Activated naive CD4-positive, alpha-beta T cell treated with anti-CD3 and anti-CD28 coated beads, Interleukin-2, amount 10 ng/mL, durations not matched to agents 7 days and 5 days (primary cell): ENCODE data around the gene TRABD.
A peak's percentile ranks its signal among the peaks of the same experiment; 100 is the strongest.

Source experiments
- CTCF ChIA-PET: fragments of 350-600 bp; sonication (Branson Sonifier 250); formaldehyde crosslinking; loops from one replicate; lab custom pipeline; 2021; ENCODE audit warnings: antibody characterized with exemption; lab: Charles Lee
- DNase-seq: peaks from one replicate; pipeline ENCODE4 v3.0.0-alpha.2; 2020
- H3K27ac Mint-ChIP-seq: one replicate; pipeline ENCODE4 v1.8.0; 2021; ENCODE audit warnings: mild to moderate bottlenecking, moderate library complexity, mixed read lengths
- H3K27me3 Mint-ChIP-seq: one replicate; pipeline ENCODE4 v1.8.0; 2021; ENCODE audit warnings: mild to moderate bottlenecking, mixed read lengths
- H3K36me3 Mint-ChIP-seq: one replicate; pipeline ENCODE4 v1.8.0; 2021; ENCODE audit warnings: mixed read lengths
- H3K4me1 Mint-ChIP-seq: one replicate; pipeline ENCODE4 v1.8.0; 2021; ENCODE audit warnings: mixed read lengths
- H3K4me3 Mint-ChIP-seq: one replicate; pipeline ENCODE4 v1.8.0; 2021; ENCODE audit warnings: mild to moderate bottlenecking, moderate library complexity, mixed read lengths
- H3K9me3 Mint-ChIP-seq: one replicate; pipeline ENCODE4 v1.8.0; 2021; ENCODE audit warnings: mixed read lengths

Gene TRABD

DNA sequence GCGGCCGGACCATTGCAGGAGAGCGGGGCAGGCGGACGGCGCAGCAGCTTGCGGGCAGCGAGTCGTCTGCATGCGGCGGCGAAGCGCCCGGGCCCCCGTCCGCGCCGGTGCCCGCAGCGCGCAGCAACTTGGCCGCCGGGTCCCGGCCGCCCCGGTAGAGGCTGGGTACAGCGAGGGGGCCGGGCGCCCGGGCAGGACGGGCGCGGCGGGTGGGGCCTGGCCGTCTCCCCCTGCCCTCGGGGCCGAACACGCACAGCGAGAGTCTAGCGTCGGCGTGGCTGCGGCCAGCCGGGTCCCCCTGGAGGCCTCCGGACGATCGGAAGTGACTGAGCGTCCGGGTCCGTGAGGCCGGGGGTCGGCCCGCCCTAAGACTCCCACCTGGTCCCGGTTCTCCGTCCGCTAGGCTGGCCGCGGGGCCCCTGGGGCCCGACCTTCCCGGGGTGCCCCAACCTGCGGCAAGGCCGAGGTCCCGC, 775 bp upstream of the TRABD start:
- no peak for DNase-seq
- no peak overlapping the region for H3K4me3 Mint-ChIP-seq
- no peak overlapping the region for H3K27ac Mint-ChIP-seq
- H3K4me1 Mint-ChIP-seq = peaks cover 34% of the 10 kb centered on the region
- H3K27me3 Mint-ChIP-seq = peaks cover 24% of the 10 kb centered on the region
- CTCF ChIA-PET = no interaction called here
- H3K36me3 Mint-ChIP-seq = peaks cover 9% of the 10 kb centered on the region
- no peaks in the 10 kb centered on the region for H3K9me3 Mint-ChIP-seq

DNA sequence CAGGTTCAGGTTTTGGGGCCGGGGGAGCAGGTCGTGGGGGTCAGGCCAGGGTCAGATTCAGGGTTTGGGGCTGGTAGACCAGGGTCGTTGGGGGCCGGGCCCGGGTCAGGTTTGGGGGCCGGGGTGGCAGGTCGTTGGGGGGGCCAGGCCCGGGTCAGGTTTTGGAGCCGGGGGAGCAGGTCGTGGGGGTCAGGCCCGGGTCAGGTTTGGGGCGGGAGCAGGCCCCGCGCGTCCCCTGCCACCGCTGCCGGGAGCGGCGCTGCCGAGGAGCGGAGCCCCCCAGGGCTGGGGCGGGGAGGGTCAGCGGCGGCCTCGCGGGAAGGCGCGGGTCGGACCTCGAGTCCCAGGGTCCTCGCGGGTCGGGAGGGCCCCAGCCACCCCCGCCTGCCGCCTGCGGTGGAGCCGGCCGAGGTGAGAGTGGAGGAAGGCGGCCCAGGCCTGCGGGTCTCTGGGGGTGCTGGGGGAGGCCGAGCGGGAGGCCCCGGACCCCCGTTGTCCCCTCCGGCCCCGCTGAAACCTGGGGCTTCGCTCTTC, 535 bp downstream of the TRABD start:
- Mint-ChIP-seq H3K9me3 (no peaks in the 10 kb centered on the region), H3K27me3 (peaks cover 20% of the 10 kb centered on the region), H3K27ac (peak overlapping the region; percentile 90), H3K4me1 (peaks cover 38% of the 10 kb centered on the region), H3K36me3 (peaks cover 11% of the 10 kb centered on the region), H3K4me3 (peak overlapping the region; percentile 90)
- DNase-seq = peak; percentile 42
- CTCF ChIA-PET = no interaction called here

DNA sequence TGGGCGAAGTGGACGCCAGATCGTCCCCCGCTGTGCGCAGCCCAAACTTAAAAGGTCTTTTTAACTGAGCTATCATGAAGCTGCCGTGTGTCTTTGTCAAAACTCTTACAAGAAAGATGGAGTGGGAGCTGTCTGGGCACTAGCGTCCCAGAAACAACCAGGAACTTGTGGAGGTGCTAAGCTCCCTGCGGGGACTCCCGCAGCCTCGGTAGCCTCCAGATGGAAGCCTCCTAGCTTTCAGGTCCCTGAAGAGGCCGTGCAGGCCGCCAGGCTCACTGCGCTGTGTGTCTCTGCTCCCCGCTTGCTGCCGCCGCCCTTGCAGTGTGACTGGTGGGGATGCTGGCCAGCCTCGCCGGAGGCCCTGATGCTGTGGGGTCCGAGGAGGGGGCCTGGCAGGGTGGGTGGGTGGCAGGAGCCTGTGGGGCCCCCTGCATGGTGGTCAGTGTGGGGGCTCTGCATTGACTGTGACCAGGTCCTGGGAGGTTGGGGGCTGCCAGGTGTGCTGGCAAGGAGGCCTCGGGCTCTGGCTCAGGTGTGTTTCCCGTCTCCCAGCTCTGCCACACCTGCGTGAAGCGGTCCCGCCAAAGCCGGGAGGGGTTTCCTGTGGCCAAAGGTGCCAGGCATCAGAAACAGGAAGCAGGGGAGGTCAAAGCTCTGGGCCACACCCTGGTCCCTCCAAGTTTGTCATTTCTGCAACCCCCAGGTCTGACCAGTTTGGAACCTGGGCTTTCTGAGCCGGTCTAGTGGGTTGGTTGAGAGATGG, 1.2 kb downstream of the TRABD start:
- Mint-ChIP-seq H3K9me3 (no peaks in the 10 kb centered on the region), H3K27ac (peak overlapping the region; percentile 90), H3K27me3 (peaks cover 20% of the 10 kb centered on the region), H3K4me1 (peaks cover 45% of the 10 kb centered on the region), H3K4me3 (peak overlapping the region; percentile 90), H3K36me3 (peaks cover 16% of the 10 kb centered on the region)
- no peak for DNase-seq
- CTCF ChIA-PET = interaction anchor here (1.2 kb wide), 1 partner anchor 10 kb away, joined by 3 read pairs; no protein-coding TSS in a partner anchor

DNA sequence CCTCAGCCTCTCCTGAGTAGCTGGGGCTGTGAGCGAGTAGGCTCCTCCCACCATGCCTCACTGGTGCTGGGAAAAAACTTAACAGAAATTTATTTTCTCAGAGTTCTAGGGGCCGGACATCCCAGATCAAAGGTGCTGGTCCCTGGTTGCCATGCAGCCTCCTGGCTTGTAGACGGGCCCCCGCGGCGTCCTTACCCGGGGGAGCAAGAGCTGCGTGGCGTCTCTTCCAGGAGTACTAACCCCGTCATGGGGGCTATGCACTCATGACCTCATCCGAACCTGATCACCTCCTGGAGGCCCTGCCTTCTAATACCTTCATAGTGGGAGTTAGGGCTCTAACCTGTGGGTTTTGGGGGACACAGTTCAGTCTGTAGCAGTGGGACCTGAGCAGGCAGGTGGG, 2.6 kb downstream of the TRABD start:
- Mint-ChIP-seq H3K9me3 (no peaks in the 10 kb centered on the region), H3K4me3 (no peak overlapping the region), H3K27me3 (peaks cover 16% of the 10 kb centered on the region), H3K27ac (peak overlapping the region; percentile 98), H3K4me1 (peaks cover 59% of the 10 kb centered on the region), H3K36me3 (peaks cover 27% of the 10 kb centered on the region)
- DNase-seq = no peak
- CTCF ChIA-PET = no interaction called here

DNA sequence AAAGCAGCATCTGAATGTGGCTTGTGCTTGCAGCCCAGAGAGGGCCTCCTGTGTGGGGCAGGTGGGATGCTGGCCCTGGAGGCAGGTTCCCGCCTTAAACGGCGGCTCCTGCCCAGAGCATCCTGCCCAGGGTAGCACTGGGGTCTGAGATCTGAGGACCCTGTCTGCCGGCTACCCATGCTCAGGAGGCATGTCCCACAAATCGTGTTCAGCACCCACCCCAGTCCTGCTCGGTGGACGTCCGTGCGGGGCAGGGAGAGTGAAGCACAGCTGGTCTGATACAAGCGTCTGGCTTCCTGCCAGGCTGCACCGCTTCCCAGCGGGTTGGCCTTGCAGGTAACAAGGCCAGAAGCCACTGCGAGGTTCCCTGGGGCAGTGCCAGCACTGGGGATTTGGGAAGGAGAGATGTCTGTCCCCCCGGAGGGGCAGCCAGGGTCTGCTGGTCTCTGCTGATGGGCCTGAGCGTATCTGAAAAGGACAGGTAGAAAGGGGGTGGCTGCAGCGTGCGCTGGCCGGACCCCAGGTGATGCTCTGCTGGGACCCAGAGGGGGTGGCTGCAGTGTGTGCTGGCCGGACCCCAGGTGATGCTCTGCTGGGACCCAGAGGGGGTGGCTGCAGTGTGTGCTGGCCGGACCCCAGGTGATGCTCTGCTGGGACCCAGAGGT, 3.6 kb downstream of the TRABD start:
- peaks cover 9% of the 10 kb centered on the region for H3K27me3 Mint-ChIP-seq
- H3K27ac Mint-ChIP-seq = peak overlapping the region; percentile 98
- CTCF ChIA-PET = no interaction called here
- H3K4me1 Mint-ChIP-seq = peaks cover 59% of the 10 kb centered on the region
- no peak for DNase-seq
- no peaks in the 10 kb centered on the region for H3K9me3 Mint-ChIP-seq
- H3K4me3 Mint-ChIP-seq = peak overlapping the region; percentile 80
- peaks cover 27% of the 10 kb centered on the region for H3K36me3 Mint-ChIP-seq

DNA sequence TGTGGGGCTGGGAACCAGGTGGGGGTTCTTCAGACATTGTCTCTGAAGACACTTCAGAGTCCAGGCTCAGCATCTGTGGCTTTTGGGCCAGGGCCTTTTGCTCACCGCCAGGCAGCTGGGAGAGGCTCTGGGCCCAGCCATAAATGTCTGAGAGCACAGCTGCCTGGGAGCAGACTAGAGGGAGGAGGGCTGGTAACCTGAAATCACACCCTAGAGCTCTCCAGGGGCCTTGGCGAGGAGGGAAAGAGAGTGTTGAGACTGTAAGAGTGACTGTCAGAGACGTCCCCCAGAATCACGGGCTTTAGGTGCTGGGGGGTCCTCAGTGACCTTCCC, 4.1 kb downstream of the TRABD start:
- peaks cover 4% of the 10 kb centered on the region for H3K27me3 Mint-ChIP-seq

DNA sequence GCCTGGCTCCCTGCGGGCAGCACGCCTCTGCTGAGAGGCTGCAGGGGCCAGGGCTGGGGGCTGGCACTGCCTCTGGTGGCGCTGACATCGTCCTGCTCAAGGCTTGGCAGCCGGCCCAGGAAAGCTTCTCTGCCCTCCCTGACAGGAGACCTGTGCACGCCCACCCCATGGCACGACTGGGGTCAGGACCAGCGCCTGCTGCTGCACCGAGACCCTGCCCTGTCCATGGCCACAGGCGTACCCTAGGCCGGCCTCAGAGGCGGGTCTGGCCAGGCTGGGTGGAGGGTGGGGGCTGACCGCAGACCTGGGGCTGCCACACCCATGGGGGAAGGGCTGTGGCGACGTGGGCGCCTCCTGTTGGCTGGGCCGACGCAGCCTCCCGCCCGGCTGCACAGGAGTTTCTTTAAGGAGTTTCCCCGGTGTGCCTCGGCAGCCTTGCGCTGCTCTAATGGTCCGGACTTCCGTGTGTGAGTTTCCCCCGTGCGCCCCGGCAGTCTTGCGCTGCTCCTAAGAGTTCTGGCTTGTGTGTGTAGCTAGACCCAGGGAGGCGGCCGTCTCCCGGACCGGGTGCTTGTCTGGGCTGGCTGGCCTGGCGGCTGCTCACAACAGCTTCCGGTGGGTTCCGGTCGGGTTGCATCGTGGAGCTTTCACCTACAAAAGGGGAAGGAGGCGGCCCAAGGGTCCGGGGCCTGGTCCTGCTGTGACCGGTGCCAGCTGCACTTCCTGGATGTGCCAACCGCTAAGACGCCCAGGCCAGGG, 4.6 kb downstream of the TRABD start:
- Mint-ChIP-seq H3K27me3 (peaks cover 3% of the 10 kb centered on the region), H3K4me3 (peak overlapping the region; percentile 80), H3K27ac (peak overlapping the region; percentile 98), H3K4me1 (peaks cover 55% of the 10 kb centered on the region), H3K36me3 (peaks cover 27% of the 10 kb centered on the region), H3K9me3 (no peaks in the 10 kb centered on the region)
- CTCF ChIA-PET = interaction anchor here (1.3 to 1.9 kb wide), 2 partner anchors 18 to 282 kb away, joined by 3 to 6 read pairs; no protein-coding TSS in a partner anchor
- peak; percentile 89 for DNase-seq

More for the DNA sequence above, 4.1 kb downstream of the TRABD start:
- Mint-ChIP-seq H3K4me1 (peaks cover 56% of the 10 kb centered on the region), H3K36me3 (peaks cover 27% of the 10 kb centered on the region), H3K9me3 (no peaks in the 10 kb centered on the region), H3K4me3 (peak overlapping the region; percentile 80), H3K27ac (peak overlapping the region; percentile 98)
- CTCF ChIA-PET = no interaction called here
- DNase-seq = no peak

DNA sequence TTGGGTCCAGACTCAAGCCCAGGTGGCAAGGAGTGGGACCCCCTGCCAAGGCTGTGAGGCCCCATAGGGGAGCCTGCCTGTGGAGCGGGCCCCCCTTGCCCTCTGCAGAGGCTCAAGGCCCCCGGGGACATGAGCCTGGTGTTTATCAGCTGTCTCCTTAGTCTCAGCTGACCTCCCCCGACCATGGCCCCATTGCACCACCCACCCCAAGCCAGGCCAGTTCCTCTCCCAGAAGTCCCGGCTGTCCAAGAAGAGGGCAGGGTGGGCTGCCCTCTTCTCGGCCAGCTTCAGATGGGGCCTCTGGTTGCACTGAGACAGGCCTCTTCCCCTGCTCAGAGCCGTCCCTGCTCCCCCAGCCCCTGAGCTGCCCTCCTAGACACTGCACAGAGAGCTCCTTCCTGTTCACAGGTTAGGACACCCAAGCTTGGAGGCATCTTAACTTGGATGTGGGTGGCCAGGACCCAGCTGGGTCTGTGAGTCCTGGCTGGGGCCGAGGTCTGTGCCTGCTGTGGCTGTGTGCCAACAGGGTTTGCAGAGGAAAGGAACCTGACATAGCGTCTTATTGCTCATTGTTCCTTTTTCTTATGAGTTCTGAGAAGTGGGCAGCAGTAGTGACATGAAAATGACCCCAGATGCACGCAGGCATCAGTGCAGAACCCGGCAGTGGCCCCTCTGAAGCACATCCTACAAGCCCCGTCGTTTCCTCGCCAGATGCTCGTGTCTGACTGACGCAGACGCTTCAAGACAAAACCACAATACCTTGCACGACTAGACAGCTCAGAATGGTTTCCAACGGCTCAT, 5.4 kb downstream of the TRABD start:
- CTCF ChIA-PET = interaction anchor here (0.7 to 1.9 kb wide), 3 partner anchors 17 to 282 kb away, joined by 3 to 6 read pairs (median 3); no protein-coding TSS in a partner anchor
- peaks cover 53% of the 10 kb centered on the region for H3K4me1 Mint-ChIP-seq
- DNase-seq = peak; percentile 85

DNA sequence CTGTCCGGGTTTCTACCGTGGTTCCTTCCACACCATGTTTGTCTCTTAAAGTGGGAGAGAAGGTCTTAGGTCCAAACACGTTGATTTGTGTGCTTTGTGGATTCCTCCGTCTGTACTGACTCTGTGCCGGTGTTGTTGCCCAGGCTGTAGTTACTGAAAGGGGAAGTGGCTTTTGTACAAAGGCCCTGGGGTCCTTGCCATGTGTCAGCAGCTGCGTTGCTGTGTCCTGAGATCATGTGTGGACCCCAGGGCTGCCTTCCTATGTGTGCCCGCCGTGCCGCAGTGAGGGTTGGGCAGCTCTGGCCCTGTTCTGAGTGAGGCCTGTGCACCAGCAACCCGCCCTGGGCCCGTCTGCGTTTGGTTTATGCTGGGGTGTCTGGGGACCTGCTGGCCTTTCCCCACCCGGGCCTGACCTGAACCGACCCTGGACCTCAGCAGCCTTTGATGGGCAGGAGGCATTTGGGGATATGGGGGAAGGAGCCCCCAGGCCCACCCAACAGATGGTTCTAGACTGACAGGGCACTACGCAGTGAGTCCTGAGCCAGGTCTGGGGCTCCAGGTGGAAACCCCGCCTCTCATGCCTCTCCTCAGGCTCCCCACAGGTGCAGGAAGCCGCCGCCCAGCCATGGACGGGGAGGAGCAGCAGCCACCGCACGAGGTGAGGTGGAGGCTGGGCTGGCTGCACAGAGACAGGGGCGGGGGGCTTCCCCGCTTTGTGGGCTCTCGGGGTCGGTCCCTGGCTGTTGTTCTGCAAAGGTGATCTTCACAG, 6.9 kb downstream of the TRABD start:
- Mint-ChIP-seq H3K36me3 (peaks cover 21% of the 10 kb centered on the region), H3K4me1 (peaks cover 45% of the 10 kb centered on the region), H3K9me3 (no peaks in the 10 kb centered on the region), H3K4me3 (peak overlapping the region; percentile 80), H3K27ac (peak overlapping the region; percentile 98), H3K27me3 (no peaks in the 10 kb centered on the region)
- CTCF ChIA-PET = no interaction called here
- peak; percentile 75 for DNase-seq

More for the DNA sequence above, 5.4 kb downstream of the TRABD start:
- H3K27me3 Mint-ChIP-seq = no peaks in the 10 kb centered on the region
- H3K4me3 Mint-ChIP-seq = peak overlapping the region; percentile 80
- H3K27ac Mint-ChIP-seq = peak overlapping the region; percentile 98
- H3K9me3 Mint-ChIP-seq = no peaks in the 10 kb centered on the region
- peaks cover 27% of the 10 kb centered on the region for H3K36me3 Mint-ChIP-seq

DNA sequence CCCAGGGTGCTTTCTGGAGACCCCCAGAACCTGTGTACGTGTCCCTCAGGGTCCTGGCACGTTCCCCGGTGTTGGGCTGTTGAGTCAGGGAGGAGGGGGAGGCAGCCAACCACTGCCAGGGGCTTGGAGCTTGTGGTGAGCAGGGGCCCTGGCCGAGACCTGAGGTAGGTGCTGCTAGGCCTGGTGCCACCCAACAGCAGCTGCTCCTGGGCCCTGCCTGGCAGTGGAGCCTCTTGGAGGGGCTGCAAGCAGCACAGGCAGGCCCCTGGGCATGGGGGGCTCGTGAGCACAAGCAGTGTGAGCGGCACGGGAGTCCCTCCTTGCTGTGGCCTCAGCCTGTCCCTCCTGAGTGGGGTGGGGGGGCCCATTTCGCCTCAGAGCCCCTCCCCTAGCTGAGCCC, 7.9 kb downstream of the TRABD start:
- no peak for DNase-seq
- H3K36me3 Mint-ChIP-seq = peaks cover 21% of the 10 kb centered on the region
- no peak overlapping the region for H3K4me3 Mint-ChIP-seq
- H3K27ac Mint-ChIP-seq = no peak overlapping the region
- H3K4me1 Mint-ChIP-seq = peaks cover 38% of the 10 kb centered on the region
- H3K27me3 Mint-ChIP-seq = no peaks in the 10 kb centered on the region
- CTCF ChIA-PET = no interaction called here
- no peaks in the 10 kb centered on the region for H3K9me3 Mint-ChIP-seq

DNA sequence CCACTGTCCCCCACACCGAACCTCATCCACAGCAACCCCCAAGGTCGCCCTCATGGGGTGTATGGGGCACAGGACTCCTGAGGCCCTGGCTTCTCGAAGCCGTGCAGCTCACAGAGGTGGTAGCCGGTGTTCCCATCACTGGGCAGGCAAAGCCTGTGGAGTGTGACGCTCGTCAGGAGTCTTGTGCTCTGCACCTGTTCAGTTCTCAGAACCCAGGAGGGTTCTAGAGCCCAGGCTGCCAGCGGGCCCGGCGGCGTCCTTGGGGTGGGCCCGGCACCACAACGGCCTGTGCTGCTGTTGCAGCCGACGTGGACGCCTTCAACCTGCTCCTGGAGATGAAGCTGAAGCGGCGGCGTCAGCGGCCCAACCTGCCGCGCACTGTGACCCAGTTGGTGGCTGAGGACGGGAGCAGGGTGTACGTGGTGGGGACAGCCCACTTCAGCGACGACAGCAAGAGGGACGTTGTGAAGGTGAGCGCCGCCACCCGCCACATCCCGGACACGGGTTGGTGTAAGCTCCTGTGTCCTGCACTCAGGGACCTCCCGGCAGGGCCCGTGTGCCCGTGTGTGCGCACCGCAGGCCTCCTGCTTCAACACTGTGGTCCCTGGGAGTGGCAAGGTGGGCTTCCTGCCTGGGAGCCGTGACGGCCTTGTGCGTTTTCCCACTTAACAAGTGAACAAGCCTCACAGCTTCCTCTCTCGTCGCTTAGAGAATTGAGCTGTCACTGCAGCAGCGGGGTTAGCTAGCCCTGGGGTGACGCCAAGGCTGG, 8.5 kb downstream of the TRABD start:
- Mint-ChIP-seq H3K4me3 (no peak overlapping the region), H3K27me3 (no peaks in the 10 kb centered on the region), H3K36me3 (peaks cover 21% of the 10 kb centered on the region), H3K27ac (no peak overlapping the region), H3K4me1 (peaks cover 32% of the 10 kb centered on the region), H3K9me3 (no peaks in the 10 kb centered on the region)
- CTCF ChIA-PET = interaction anchor here (1.0 kb wide), 1 partner anchor 14 kb away, joined by 4 read pairs; no protein-coding TSS in a partner anchor
- no peak for DNase-seq

DNA sequence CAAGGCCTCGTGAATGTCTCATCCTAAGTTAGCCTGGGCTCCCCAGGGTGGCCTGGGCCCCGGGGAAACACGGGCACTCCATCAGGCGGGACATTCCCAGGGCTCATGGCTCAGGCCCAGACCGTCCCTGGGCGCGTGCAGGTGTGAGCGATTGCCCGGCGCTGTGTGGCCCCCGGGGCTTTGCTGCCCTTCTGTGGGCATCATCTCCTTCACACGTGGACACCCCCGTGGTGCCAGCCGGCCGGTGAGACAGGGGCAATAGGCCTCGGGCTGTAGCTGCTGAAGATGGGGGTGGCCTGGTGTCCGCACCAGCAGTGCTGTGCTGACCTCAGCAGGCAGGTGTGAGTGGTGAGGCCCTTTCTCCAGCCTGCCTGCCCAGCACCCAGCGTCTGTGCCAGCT, 10.5 kb downstream of the TRABD start:
- Mint-ChIP-seq H3K4me1 (peaks cover 25% of the 10 kb centered on the region), H3K27me3 (no peaks in the 10 kb centered on the region), H3K27ac (peak overlapping the region; percentile 28), H3K9me3 (no peaks in the 10 kb centered on the region), H3K4me3 (no peak overlapping the region), H3K36me3 (peaks cover 21% of the 10 kb centered on the region)
- CTCF ChIA-PET = interaction anchor here (0.8 kb wide), 1 partner anchor 9 kb away, joined by 3 read pairs; no protein-coding TSS in a partner anchor
- DNase-seq = no peak
